Endodermal cell (in vitro differentiated cells): Measurements from ENCODE around the gene TEX2. TPM values are rescaled to one million over a fixed set of nuclear protein-coding genes. Genes with fewer than 3 reads are reported as not detected.

ENCODE experiments used
- DNase-seq: peaks from one replicate; pipeline ENCODE4 v3.0.0-alpha.2; 2017
- H3K27ac ChIP-seq: 2 replicates; pipeline ENCODE4 v1.5.1; 2013; ENCODE audit warnings: mild to moderate bottlenecking, low read depth, low read length, moderate library complexity
- H3K27me3 ChIP-seq: 2 replicates; pipeline ENCODE4 v1.6.1; 2013; ENCODE audit warnings: mild to moderate bottlenecking, low read length, moderate library complexity; ENCODE audit not compliant: insufficient read depth, control insufficient read depth, poor library complexity, severe bottlenecking
- H3K36me3 ChIP-seq: 2 replicates; pipeline ENCODE4 v1.7.0; 2013; ENCODE audit warnings: mild to moderate bottlenecking, low read length, moderate library complexity; ENCODE audit not compliant: control insufficient read depth, insufficient read depth
- H3K4me1 ChIP-seq: one replicate; pipeline ENCODE4 v1.7.0; 2013; ENCODE audit warnings: low read length; ENCODE audit not compliant: control insufficient read depth, insufficient read depth
- H3K4me3 ChIP-seq: 2 replicates; pipeline ENCODE4 v1.5.1; 2013; ENCODE audit warnings: mild to moderate bottlenecking, low read length, moderate library complexity
- H3K9ac ChIP-seq: 2 replicates; pipeline ENCODE4 v1.6.1; 2013; ENCODE audit warnings: mild to moderate bottlenecking, low read length, moderate library complexity; ENCODE audit not compliant: poor library complexity, severe bottlenecking; ENCODE audit errors: extremely low read depth
- H3K9me3 ChIP-seq: 2 replicates; pipeline ENCODE4 v1.6.1; 2013; ENCODE audit warnings: mild to moderate bottlenecking, low read length, moderate library complexity; ENCODE audit not compliant: control insufficient read depth
- H3K27ac Mint-ChIP-seq: 2 replicates; pipeline ENCODE4 v1.8.0; 2020; ENCODE audit warnings: mixed read lengths
- H3K27me3 Mint-ChIP-seq: 2 replicates; pipeline ENCODE4 v1.8.0; 2021; ENCODE audit warnings: mild to moderate bottlenecking, mixed read lengths; ENCODE audit not compliant: insufficient read depth
- H3K36me3 Mint-ChIP-seq: 2 replicates; pipeline ENCODE4 v1.8.0; 2020; ENCODE audit warnings: low read depth, mixed read lengths
- H3K4me1 Mint-ChIP-seq: 2 replicates; pipeline ENCODE4 v1.8.0; 2020; ENCODE audit warnings: mixed read lengths
- H3K4me3 Mint-ChIP-seq: 2 replicates; pipeline ENCODE4 v1.8.0; 2020; ENCODE audit warnings: mild to moderate bottlenecking, moderate library complexity, mixed read lengths
- H3K9me3 Mint-ChIP-seq: 2 replicates; pipeline ENCODE4 v1.8.0; 2020; ENCODE audit warnings: mild to moderate bottlenecking, mixed read lengths
- WGBS, 2 experiments: methylation state at CpG; one replicate each; pipeline versions ENCODE4 v1.1.5 to v1.1.7; 2013; ENCODE audit warnings: missing lambda C conversion rate in 2 of 2, mixed read lengths in 1 of 2; ENCODE audit not compliant: insufficient coverage in 1 of 2, insufficient read length in 1 of 2; 5-methylcytosine and 5-hydroxymethylcytosine counted together
- total RNA-seq, 2 donors: library from RNA; stranded (reverse); fragmentation: NEBNext Ultra II Directional in 1 of 2; extraction: Animal tissue kit (Norgen Biotek cat#: 25700) in 1 of 2; gene quantifications; 2 replicates in 1 of 2; 3 replicates in 1 of 2; pipeline ENCODE4 v1.2.1, GENCODE V29; 2021
- TF ChIP-seq, protein P1 (sequence below): fragments of 200-600 bp; sonication (generic); conservative IDR thresholded peaks from 2 replicates; pipeline ENCODE4 v1.5.0; 2021; ENCODE audit warnings: antibody characterized with exemption, mild to moderate bottlenecking

The TEX2 gene
- total RNA-seq, 2 donors from 2014 or later = 11.6 to 13.1 TPM

DNA sequence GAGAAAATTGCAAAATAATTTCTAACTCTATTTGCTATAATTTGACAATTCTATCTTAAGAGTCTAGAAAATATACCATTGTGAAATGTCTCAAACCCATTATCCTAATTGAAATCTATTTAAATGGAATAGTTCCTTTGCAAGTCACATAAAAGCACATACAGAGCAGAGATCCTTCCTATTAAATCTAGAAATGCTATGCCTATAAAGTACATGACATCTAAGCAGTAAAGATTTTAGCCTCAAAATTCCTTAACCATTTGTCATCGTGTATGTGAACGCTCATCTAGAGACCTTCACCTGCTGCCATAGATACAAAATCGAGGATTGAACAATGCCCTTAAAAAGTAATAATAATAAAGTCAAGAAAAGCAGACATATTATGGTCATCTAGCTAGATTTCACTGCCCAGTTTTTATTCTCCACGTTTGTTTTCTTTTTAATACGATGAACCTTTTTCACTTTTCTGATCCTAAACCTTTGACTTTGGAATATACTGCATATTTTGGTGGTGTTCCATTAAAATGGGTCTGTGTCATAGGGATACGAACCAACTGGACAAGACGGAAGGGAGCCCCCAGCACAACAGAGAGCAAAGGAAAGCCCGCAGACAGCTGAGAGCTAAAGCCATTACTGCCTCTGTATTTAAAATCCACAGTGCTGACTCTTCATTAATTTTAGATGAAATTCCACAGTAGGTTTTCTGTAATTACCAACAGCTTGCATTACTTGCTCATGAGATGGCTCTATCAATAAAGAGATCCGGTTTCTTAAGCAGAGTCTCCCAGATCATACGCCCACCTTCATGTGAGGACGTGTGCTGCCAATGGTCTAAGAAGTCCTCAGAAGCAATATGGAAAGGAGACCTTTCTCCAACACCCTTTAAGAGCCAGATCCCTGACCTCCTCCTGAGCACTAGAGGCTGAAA, 17.6 kb downstream of the TEX2 start:
- peaks cover 3% of the 10 kb centered on the region for H3K4me1 Mint-ChIP-seq
- Histone ChIP-seq H3K9me3 (no peaks in the 10 kb centered on the region), H3K4me1 (no peaks in the 10 kb centered on the region), H3K4me3 (no peak overlapping the region), H3K9ac (no peak overlapping the region), H3K36me3 (no peaks in the 10 kb centered on the region), H3K27me3 (no peaks in the 10 kb centered on the region), H3K27ac (no peak overlapping the region)
- no peaks in the 10 kb centered on the region for H3K27me3 Mint-ChIP-seq
- H3K27ac Mint-ChIP-seq = no peak overlapping the region
- WGBS, 2 experiments = 89 to 96% methylated on average over 10 to 11 of the region's 11 CpGs
- H3K36me3 Mint-ChIP-seq = no peaks in the 10 kb centered on the region
- TF ChIP-seq, protein P1, sequence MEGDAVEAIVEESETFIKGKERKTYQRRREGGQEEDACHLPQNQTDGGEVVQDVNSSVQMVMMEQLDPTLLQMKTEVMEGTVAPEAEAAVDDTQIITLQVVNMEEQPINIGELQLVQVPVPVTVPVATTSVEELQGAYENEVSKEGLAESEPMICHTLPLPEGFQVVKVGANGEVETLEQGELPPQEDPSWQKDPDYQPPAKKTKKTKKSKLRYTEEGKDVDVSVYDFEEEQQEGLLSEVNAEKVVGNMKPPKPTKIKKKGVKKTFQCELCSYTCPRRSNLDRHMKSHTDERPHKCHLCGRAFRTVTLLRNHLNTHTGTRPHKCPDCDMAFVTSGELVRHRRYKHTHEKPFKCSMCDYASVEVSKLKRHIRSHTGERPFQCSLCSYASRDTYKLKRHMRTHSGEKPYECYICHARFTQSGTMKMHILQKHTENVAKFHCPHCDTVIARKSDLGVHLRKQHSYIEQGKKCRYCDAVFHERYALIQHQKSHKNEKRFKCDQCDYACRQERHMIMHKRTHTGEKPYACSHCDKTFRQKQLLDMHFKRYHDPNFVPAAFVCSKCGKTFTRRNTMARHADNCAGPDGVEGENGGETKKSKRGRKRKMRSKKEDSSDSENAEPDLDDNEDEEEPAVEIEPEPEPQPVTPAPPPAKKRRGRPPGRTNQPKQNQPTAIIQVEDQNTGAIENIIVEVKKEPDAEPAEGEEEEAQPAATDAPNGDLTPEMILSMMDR = no peak
- DNase-seq = peak; percentile 18
- no peak overlapping the region for H3K4me3 Mint-ChIP-seq
- H3K9me3 Mint-ChIP-seq = no peaks in the 10 kb centered on the region

GRCh38 chr17:64244165-64244564, 18.9 kb downstream of the TEX2 start:
- Histone ChIP-seq H3K9me3 (no peaks in the 10 kb centered on the region), H3K4me3 (no peak overlapping the region), H3K36me3 (no peaks in the 10 kb centered on the region), H3K27me3 (no peaks in the 10 kb centered on the region), H3K27ac (no peak overlapping the region), H3K4me1 (no peaks in the 10 kb centered on the region), H3K9ac (no peak overlapping the region)
- H3K36me3 Mint-ChIP-seq = no peaks in the 10 kb centered on the region
- no peak for DNase-seq
- TF ChIP-seq, protein P1 = no peak
- H3K9me3 Mint-ChIP-seq = no peaks in the 10 kb centered on the region
- 76 to 91% methylated on average over 4 to 5 of the region's 5 CpGs for WGBS, 2 experiments
- no peak overlapping the region for H3K4me3 Mint-ChIP-seq
- peaks cover 9% of the 10 kb centered on the region for H3K4me1 Mint-ChIP-seq
- no peaks in the 10 kb centered on the region for H3K27me3 Mint-ChIP-seq
- no peak overlapping the region for H3K27ac Mint-ChIP-seq

- no peaks in the 10 kb centered on the region for H3K9me3 Mint-ChIP-seq
- H3K4me1 ChIP-seq = no peaks in the 10 kb centered on the region
- H3K4me3 Mint-ChIP-seq = no peak overlapping the region
- DNase-seq = no peak
- no peaks in the 10 kb centered on the region for H3K36me3 ChIP-seq
- H3K4me3 ChIP-seq = no peak overlapping the region
- no peaks in the 10 kb centered on the region for H3K36me3 Mint-ChIP-seq
- TF ChIP-seq, protein P1 = no peak
- no peak overlapping the region for H3K9ac ChIP-seq
- peaks cover 15% of the 10 kb centered on the region for H3K4me1 Mint-ChIP-seq
- no peak overlapping the region for H3K27ac ChIP-seq
- 100% methylated on average over 1 to 2 of the region's 2 CpGs for WGBS, 2 experiments
- H3K27me3 ChIP-seq = no peaks in the 10 kb centered on the region
- no peak overlapping the region for H3K27ac Mint-ChIP-seq
- no peaks in the 10 kb centered on the region for H3K9me3 ChIP-seq
- H3K27me3 Mint-ChIP-seq = no peaks in the 10 kb centered on the region
These were observed 19.7 kb downstream of the TEX2 start for GRCh38 chr17:64243340-64243739.
